A549 (cell line): ENCODE measurements around the gene OPA3. TPM values are rescaled to one million over a fixed set of nuclear protein-coding genes. Genes with fewer than 3 reads are reported as not detected.
"Not testable (repeated sequence)": the region's sequence is repeated elsewhere in the genome, so short reads cannot be mapped to it uniquely, and the experiment has no call there.

Experiments used
- ATAC-seq, 2 experiments: fragments of 200-7000 bp in 1 of 2; fragments of >200 bp in 1 of 2; cut with Nextera tagmentation in 1 of 2; cut with Tn5 transposase in 1 of 2; 3 replicates each; pipeline versions ENCODE4 v1.8.0 to v1.9.1; 2018 to 2020; ENCODE audit warnings: mild to moderate bottlenecking in 1 of 2, moderate library complexity in 1 of 2
- CTCF ChIA-PET: fragments of 300-600 bp; sonication (Branson Sonifier 250); formaldehyde crosslinking; extraction: SDS; loops from one replicate; lab custom pipeline; 2021; ENCODE audit warnings: antibody characterized with exemption, inconsistent platforms; lab: Yijun Ruan, JAX
- POLR2A ChIA-PET: fragments of 350-600 bp; formaldehyde crosslinking; extraction: SDS; loops from one replicate; lab custom pipeline; 2021; ENCODE audit warnings: antibody characterized with exemption, inconsistent platforms; lab: Yijun Ruan, JAX
- DNase-seq, 2 experiments: peaks; one replicate each; pipeline versions ENCODE4 v3.0.0 to v3.0.0-alpha.2; 2011 to 2016; ENCODE audit warnings: low read depth in 1 of 2, low spot score in 1 of 2
- FAIRE-seq: peaks from 2 replicates; lab custom pipeline; 2011; peaks lifted over from hg19 to GRCh38; lab: Jason Lieb, UNC
- H3K27ac ChIP-seq, 2 experiments: fragments of >200 bp; sonication (Bioruptor Twin); formaldehyde crosslinking; 3 replicates each; pipeline ENCODE4 v1.5.1; 2016 to 2017
- H3K4me1 ChIP-seq: fragments of >200 bp; sonication (Bioruptor Twin); formaldehyde crosslinking; 3 replicates; pipeline ENCODE4 v1.6.1; 2016
- H3K4me2 ChIP-seq: fragments of >200 bp; sonication (Bioruptor Twin); formaldehyde crosslinking; 3 replicates; pipeline ENCODE4 v1.6.1; 2016
- H3K4me3 ChIP-seq: fragments of >200 bp; sonication (Bioruptor Twin); formaldehyde crosslinking; 3 replicates; pipeline ENCODE4 v1.5.1; 2016
- H3K9me3 ChIP-seq: fragments of >200 bp; sonication (Bioruptor Twin); formaldehyde crosslinking; 3 replicates; pipeline ENCODE4 v1.6.1; 2016
- BHLHE40 ChIP-seq: IDR thresholded peaks from 2 replicates; pipeline ENCODE4 v1.6.1; 2012; ENCODE audit warnings: low read depth, low read length, inconsistent platforms
- CHD4 ChIP-seq: fragments of 200-600 bp; sonication (generic); IDR thresholded peaks from 2 replicates; pipeline ENCODE4 v1.6.1; 2016; ENCODE audit warnings: antibody characterized with exemption, mild to moderate bottlenecking, borderline replicate concordance
- EP300 ChIP-seq, 2 experiments: fragments of >200 bp; sonication (Bioruptor Twin); formaldehyde crosslinking; IDR thresholded peaks; 2 replicates in 1 of 2; 3 replicates in 1 of 2; pipeline ENCODE4 v1.6.1; 2016 to 2017
- ESRRA ChIP-seq: fragments of 150-350 bp; IDR thresholded peaks from 2 replicates; pipeline ENCODE4 v1.6.1; 2014; ENCODE audit warnings: mild to moderate bottlenecking, low read length, borderline replicate concordance
- GATA3 ChIP-seq: IDR thresholded peaks from 2 replicates; pipeline ENCODE4 v1.6.1; 2012; ENCODE audit warnings: borderline replicate concordance
- HDAC2 ChIP-seq: fragments of 200-600 bp; sonication (generic); IDR thresholded peaks from 2 replicates; pipeline ENCODE4 v1.6.1; 2016
- HEYL ChIP-seq: fragments of 250-450 bp; sonication (Bioruptor Pico); IDR thresholded peaks from 2 replicates; pipeline ENCODE4 v1.8.0; 2021; ENCODE audit warnings: mild to moderate bottlenecking, moderate library complexity
- HOXA7 ChIP-seq: fragments of 250-450 bp; sonication (Bioruptor Pico); IDR thresholded peaks from 2 replicates; pipeline ENCODE4 v1.5.0; 2020; ENCODE audit warnings: mild to moderate bottlenecking, moderate library complexity
- JUN ChIP-seq, 2 experiments: fragments of >200 bp; sonication (Bioruptor Twin); formaldehyde crosslinking; IDR thresholded peaks; 2 replicates in 1 of 2; 3 replicates in 1 of 2; pipeline ENCODE4 v1.6.1; 2016 to 2017
- NFE2L2 ChIP-seq: fragments of 150-350 bp; conservative IDR thresholded peaks from 2 replicates; pipeline ENCODE4 v1.6.1; 2014; ENCODE audit warnings: low read length
- POLR2AphosphoS2 ChIP-seq: conservative IDR thresholded peaks from 2 replicates; pipeline ENCODE4 v1.6.1; 2012; ENCODE audit warnings: low read length, improper control_type of control experiment, inconsistent platforms
- RARB ChIP-seq: fragments of 250-450 bp; sonication (Bioruptor Pico); IDR thresholded peaks from 2 replicates; pipeline ENCODE4 v1.8.0; 2021; ENCODE audit warnings: mild to moderate bottlenecking, moderate library complexity
- RFX5 ChIP-seq: fragments of 450-650 bp; IDR thresholded peaks from 2 replicates; pipeline ENCODE4 v1.7.1; 2014; ENCODE audit warnings: antibody characterized with exemption, mild to moderate bottlenecking, moderate library complexity
- SMC3 ChIP-seq: fragments of >200 bp; sonication (Bioruptor Twin); formaldehyde crosslinking; IDR thresholded peaks from 3 replicates; pipeline ENCODE4 v1.6.1; 2018; ENCODE audit warnings: inconsistent platforms
- TFCP2L1 ChIP-seq: fragments of 250-450 bp; sonication (Bioruptor Pico); IDR thresholded peaks from 2 replicates; pipeline ENCODE4 v1.5.0; 2021; ENCODE audit warnings: mild to moderate bottlenecking
- WGBS: methylation state at CpG from one replicate; pipeline ENCODE4 v1.1.6; 2017; ENCODE audit errors: missing lambda C conversion rate; 5-methylcytosine and 5-hydroxymethylcytosine counted together
- polyA plus RNA-seq, 4 experiments: library from polyadenylated mRNA; depleted of rRNA in 3 of 4; stranded (reverse); fragments of >200 nt; fragmentation: RNase III in 1 of 4; extraction: RNeasy Plus Mini Kit Qiagen cat#74134 plus additional on column Dnase treatment in 1 of 4; gene quantifications; 2 replicates in 3 of 4; 3 replicates in 1 of 4; pipeline ENCODE4 v1.2.3, GENCODE V29; 2011 to 2017
- TF ChIP-seq, protein P1 (sequence below): fragments of >200 bp; sonication (Bioruptor Twin); formaldehyde crosslinking; IDR thresholded peaks from 3 replicates; pipeline ENCODE4 v1.5.1; 2016
- TF ChIP-seq, protein P2 (sequence below): IDR thresholded peaks from 2 replicates; pipeline ENCODE4 v1.6.1; 2012
- TF ChIP-seq, protein P3 (sequence below): fragments of 250-450 bp; sonication (Bioruptor Pico); IDR thresholded peaks from 2 replicates; pipeline ENCODE4 v1.5.0; 2021; ENCODE audit warnings: mild to moderate bottlenecking, moderate library complexity, borderline replicate concordance
- TF ChIP-seq, protein P4 (sequence below): IDR thresholded peaks from 2 replicates; pipeline ENCODE4 v1.6.1; 2012

OPA3 gene
- polyA plus RNA-seq, 2 of the 4 experiments (the other 2 are of a cell fraction): 15.6 to 21.8 TPM

DNA sequence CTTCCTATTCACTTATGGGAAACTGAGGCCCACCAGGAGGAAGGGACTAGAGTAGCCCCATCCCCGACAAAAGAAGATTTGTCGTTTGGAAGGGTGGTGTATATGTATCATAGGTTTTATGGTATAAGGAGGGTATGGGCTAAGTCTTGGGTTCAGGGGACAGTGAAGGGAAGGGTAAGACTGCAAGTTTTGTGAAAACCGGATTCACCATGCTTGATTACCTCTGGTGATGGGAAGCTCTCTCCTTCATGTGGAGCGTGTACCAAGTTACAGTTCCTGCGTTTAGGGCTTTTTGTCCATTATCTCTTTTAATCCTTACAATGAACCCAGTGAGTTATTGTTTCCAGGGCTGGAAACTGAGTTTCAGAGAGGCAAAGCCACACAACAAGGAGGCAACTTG lies 73.5 kb downstream of the OPA3 start (continued):
- TF ChIP-seq, protein P1, sequence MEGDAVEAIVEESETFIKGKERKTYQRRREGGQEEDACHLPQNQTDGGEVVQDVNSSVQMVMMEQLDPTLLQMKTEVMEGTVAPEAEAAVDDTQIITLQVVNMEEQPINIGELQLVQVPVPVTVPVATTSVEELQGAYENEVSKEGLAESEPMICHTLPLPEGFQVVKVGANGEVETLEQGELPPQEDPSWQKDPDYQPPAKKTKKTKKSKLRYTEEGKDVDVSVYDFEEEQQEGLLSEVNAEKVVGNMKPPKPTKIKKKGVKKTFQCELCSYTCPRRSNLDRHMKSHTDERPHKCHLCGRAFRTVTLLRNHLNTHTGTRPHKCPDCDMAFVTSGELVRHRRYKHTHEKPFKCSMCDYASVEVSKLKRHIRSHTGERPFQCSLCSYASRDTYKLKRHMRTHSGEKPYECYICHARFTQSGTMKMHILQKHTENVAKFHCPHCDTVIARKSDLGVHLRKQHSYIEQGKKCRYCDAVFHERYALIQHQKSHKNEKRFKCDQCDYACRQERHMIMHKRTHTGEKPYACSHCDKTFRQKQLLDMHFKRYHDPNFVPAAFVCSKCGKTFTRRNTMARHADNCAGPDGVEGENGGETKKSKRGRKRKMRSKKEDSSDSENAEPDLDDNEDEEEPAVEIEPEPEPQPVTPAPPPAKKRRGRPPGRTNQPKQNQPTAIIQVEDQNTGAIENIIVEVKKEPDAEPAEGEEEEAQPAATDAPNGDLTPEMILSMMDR: no peak
- TF ChIP-seq NFE2L2: no peak
- TF ChIP-seq, protein P2, sequence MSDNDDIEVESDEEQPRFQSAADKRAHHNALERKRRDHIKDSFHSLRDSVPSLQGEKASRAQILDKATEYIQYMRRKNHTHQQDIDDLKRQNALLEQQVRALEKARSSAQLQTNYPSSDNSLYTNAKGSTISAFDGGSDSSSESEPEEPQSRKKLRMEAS: no peak

DNA sequence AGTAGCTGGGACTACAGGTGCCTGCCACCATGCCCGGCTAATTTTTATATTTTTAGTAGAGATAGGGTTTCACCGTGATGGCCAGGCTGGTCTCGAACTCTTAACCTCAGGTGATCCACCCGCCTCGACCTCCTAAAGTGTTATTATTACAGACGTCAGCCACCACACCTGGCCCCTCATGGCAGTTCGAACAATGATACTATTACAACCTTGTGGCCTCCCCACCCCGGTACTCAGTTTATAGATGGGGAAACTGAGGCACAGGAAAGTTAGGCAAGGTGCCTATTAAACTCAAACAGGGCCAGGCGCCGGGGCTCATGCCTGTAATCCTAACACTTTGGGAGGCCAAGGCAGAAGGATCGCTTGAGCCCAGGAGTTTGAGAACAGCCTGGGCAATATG lies 74.2 kb downstream of the OPA3 start:
- H3K9me3 ChIP-seq, H3K4me3 ChIP-seq, ATAC-seq, FAIRE-seq, DNase-seq: not testable (repeated sequence)
- POLR2A ChIA-PET: interaction anchor here (0.7 kb wide), 1 partner anchor 74 kb away, joined by 5 read pairs; no protein-coding TSS in a partner anchor
- CTCF ChIA-PET: interaction anchor here (0.8 to 2.0 kb wide), 9 partner anchors 8 to 171 kb away, joined by 3 to 13 read pairs (median 3); no protein-coding TSS in a partner anchor
- Histone ChIP-seq H3K27ac (peak overlapping the region in 1 of 2 experiments; percentile 99; a peak in 4 of 6 replicates), H3K4me2 (peak overlapping the region; percentile 99), H3K4me1 (peaks cover 54% of the 10 kb centered on the region)
- TF ChIP-seq CHD4 (peak; percentile 68; the same call in 1 of the 2 replicates), POLR2AphosphoS2 (0 out of 2 replicates have a peak, but pooled peaks have one; percentile 36)
- WGBS: 74% methylated on average over 11 of the region's 11 CpGs

DNA sequence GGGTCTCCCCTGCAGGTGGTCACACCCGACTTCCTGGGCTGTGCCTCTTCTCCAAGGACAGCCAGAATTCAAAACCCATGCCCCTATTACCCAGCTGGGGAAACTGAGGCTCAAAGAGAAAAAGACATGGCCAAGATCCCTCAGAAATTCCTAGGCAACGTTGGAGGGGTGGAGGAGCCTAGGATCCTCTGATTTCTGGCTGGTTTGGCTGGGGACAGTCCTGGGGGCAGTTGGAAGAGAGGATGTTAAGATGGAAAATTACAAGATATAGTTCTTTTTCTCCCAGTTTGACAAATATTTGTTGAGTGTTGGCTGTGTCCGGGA lies 74.9 kb downstream of the OPA3 start:
- H3K4me3 ChIP-seq: peak overlapping the region; percentile 70
- 4% methylated on average over 3 of the region's 3 CpGs for WGBS
- peaks cover 53% of the 10 kb centered on the region for H3K4me1 ChIP-seq
- TF ChIP-seq GATA3 (no peak), RARB (0 out of 2 replicates have a peak, but pooled peaks have one; percentile 39), HOXA7 (0 out of 2 replicates have a peak, but pooled peaks have one; percentile 33), BHLHE40 (no peak), RFX5 (0 out of 2 replicates have a peak, but pooled peaks have one; percentile 35), TFCP2L1 (CRISPR knock-in tag) (no peak), JUN (IDR thresholded peaks at IDR 0.05) (0 out of 5 replicates have a peak, but pooled peaks of 1 of the 2 experiments have one; percentile 3), EP300 (IDR thresholded peaks at IDR 0.05) (no peak), HEYL (0 out of 2 replicates have a peak, but pooled peaks have one; percentile 27), SMC3 (no peak), HDAC2 (no peak; the same call in 1 of the 2 replicates), ESRRA (no peak)
- TF ChIP-seq, protein P2: no peak
- TF ChIP-seq, protein P3, sequence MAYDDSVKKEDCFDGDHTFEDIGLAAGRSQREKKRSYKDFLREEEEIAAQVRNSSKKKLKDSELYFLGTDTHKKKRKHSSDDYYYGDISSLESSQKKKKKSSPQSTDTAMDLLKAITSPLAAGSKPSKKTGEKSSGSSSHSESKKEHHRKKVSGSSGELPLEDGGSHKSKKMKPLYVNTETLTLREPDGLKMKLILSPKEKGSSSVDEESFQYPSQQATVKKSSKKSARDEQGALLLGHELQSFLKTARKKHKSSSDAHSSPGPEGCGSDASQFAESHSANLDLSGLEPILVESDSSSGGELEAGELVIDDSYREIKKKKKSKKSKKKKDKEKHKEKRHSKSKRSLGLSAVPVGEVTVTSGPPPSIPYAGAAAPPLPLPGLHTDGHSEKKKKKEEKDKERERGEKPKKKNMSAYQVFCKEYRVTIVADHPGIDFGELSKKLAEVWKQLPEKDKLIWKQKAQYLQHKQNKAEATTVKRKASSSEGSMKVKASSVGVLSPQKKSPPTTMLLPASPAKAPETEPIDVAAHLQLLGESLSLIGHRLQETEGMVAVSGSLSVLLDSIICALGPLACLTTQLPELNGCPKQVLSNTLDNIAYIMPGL: no peak
- TF ChIP-seq, protein P4, sequence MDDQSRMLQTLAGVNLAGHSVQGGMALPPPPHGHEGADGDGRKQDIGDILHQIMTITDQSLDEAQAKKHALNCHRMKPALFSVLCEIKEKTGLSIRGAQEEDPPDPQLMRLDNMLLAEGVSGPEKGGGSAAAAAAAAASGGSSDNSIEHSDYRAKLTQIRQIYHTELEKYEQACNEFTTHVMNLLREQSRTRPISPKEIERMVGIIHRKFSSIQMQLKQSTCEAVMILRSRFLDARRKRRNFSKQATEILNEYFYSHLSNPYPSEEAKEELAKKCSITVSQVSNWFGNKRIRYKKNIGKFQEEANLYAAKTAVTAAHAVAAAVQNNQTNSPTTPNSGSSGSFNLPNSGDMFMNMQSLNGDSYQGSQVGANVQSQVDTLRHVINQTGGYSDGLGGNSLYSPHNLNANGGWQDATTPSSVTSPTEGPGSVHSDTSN: no peak
- ATAC-seq (no peak), FAIRE-seq (no peak), DNase-seq (no peak)
- peak overlapping the region; percentile 99 for H3K27ac ChIP-seq
- ChIA-PET CTCF (interaction anchor here (0.8 to 2.0 kb wide), 9 partner anchors 9 to 133 kb away, joined by 3 to 13 read pairs (median 3); no protein-coding TSS in a partner anchor), POLR2A (no interaction called here)
- H3K4me2 ChIP-seq: peak overlapping the region; percentile 99
- no peaks in the 10 kb centered on the region for H3K9me3 ChIP-seq
